Stomach (tissue), 9 donors: ENCODE results near the gene NLN. TPM values are rescaled to one million over a fixed set of nuclear protein-coding genes. Genes with fewer than 3 reads are reported as not detected.

ENCODE experiments used
- DNase-seq, 2 donors: peaks; one replicate each; pipeline versions ENCODE4 v3.0.0 to v3.0.0-alpha.2; 2013 to 2019
- H3K27ac ChIP-seq, 5 donors: fragments of 200-600 bp in 4 of 5; sonication (generic) in 4 of 5; one replicate each; pipeline ENCODE4 v1.5.1; 2013 to 2019; ENCODE audit warnings: mild to moderate bottlenecking in 1 of 5, moderate library complexity in 1 of 5
- H3K27me3 ChIP-seq, 3 donors: fragments of 200-600 bp; sonication (generic); one replicate each; pipeline ENCODE4 v1.5.1; 2017 to 2019; ENCODE audit warnings: mixed run types in 1 of 3
- H3K36me3 ChIP-seq, 4 donors: fragments of 200-600 bp; sonication (generic); 1 replicate in 3 of 4; 2 replicates in 1 of 4; pipeline ENCODE4 v1.5.1; 2016 to 2019
- H3K4me1 ChIP-seq, 4 donors: fragments of 200-600 bp; sonication (generic); one replicate each; pipeline ENCODE4 v1.5.1; 2016 to 2019
- H3K4me3 ChIP-seq, 4 donors: fragments of 200-600 bp; sonication (generic) in 3 of 4; one replicate each; pipeline ENCODE4 v1.5.1; 2016 to 2019; ENCODE audit warnings: mild to moderate bottlenecking in 1 of 4
- H3K9me3 ChIP-seq, 4 donors: fragments of 200-600 bp; sonication (generic); one replicate each; pipeline ENCODE4 v1.5.1; 2016 to 2019
- EP300 ChIP-seq: sonication (generic); formaldehyde crosslinking; IDR thresholded peaks from one replicate; pipeline ENCODE4 v1.6.1; 2017; ENCODE audit warnings: antibody characterized with exemption
- POLR2A ChIP-seq, 4 donors: fragments of 450-650 bp; IDR thresholded peaks; one replicate each; pipeline ENCODE4 v1.6.1; 2016; ENCODE audit warnings: antibody characterized with exemption in 4 of 4, control low read depth in 2 of 4, mild to moderate bottlenecking in 1 of 4, moderate library complexity in 1 of 4
- POLR2AphosphoS5 ChIP-seq, 3 donors: sonication (generic); formaldehyde crosslinking; IDR thresholded peaks; one replicate each; pipeline ENCODE4 v1.6.1; 2016; ENCODE audit warnings: antibody characterized with exemption in 3 of 3
- WGBS, 5 donors: extraction: QIAGEN DNeasy Blood & Tissue Kit in 3 of 5; methylation state at CpG; one replicate each; pipeline versions ENCODE4 v1.1.5 to v1.1.7; 2013 to 2018; 5-methylcytosine and 5-hydroxymethylcytosine counted together
- intact Hi-C: fragments of 100-400 bp; cut with DNase I; formaldehyde crosslinking; loops from one replicate; pipeline ENCODE4 v1.15.1; 2023; ENCODE audit warnings: low total_unique reads
- polyA plus RNA-seq, 3 donors: library from polyadenylated mRNA; stranded (reverse); fragments of 200-250 nt; gene quantifications; one replicate each; pipeline ENCODE4 v1.2.3, GENCODE V29; 2013
- total RNA-seq, 5 donors: library from RNA; depleted of rRNA; stranded (reverse); fragments of >200 nt; gene quantifications; one replicate each; pipeline versions ENCODE4 v1.1.0 to v1.2.3, GENCODE V29; 2014 to 2016
- TF ChIP-seq, protein P1 (sequence below), 7 experiments: fragments of 450-650 bp in 4 of 7; fragments of 200-600 bp in 3 of 7; sonication (generic) in 3 of 7; IDR thresholded peaks; one replicate each; pipeline ENCODE4 v1.5.1; 2016 to 2019; ENCODE audit warnings: antibody characterized with exemption in 7 of 7, control low read depth in 2 of 7, mild to moderate bottlenecking in 1 of 7
- donor health status: healthy with polysubstance abuse.
- donor health status: Bipolar disorder and iron deficiency.
- donor health status: healthy.

NLN gene
- total and polyA plus RNA-seq, 8 donors = 0.58 to 27.5 (median 9.3) TPM

DNA sequence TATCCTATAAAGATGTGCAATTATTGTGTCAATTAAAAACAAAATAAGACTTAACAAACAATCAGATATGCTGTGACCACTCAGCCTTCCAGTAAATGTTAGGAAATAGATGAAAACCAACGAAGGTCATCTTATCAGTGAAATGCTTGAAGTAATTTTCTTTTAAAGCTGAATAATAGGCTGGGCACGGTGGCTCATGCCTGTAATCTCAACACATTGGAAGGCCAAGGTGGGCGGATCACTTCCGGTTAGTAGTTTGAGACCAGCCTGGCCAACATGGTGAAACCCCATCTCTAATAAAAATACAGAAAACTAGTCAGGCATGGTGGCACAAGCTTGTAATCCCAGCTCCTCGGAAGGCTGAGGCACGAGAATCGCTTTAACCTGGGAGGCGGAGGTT lies 31.2 kb downstream of the NLN start:
- Histone ChIP-seq H3K27me3 (no peaks in the 10 kb centered on the region), H3K27ac (no peak overlapping the region), H3K9me3 (no peaks in the 10 kb centered on the region), H3K36me3 (no peaks in the 10 kb centered on the region), H3K4me3 (no peak overlapping the region), H3K4me1 (no peaks in the 10 kb centered on the region)
- 71 to 77% (median 75%) methylated on average over 8 of the region's 8 CpGs for WGBS, 5 donors
- intact Hi-C loops = no loop called here
- TF ChIP-seq POLR2AphosphoS5 (IDR thresholded peaks at IDR 0.05) = no peak
- no peak for TF ChIP-seq EP300
- TF ChIP-seq, protein P1, sequence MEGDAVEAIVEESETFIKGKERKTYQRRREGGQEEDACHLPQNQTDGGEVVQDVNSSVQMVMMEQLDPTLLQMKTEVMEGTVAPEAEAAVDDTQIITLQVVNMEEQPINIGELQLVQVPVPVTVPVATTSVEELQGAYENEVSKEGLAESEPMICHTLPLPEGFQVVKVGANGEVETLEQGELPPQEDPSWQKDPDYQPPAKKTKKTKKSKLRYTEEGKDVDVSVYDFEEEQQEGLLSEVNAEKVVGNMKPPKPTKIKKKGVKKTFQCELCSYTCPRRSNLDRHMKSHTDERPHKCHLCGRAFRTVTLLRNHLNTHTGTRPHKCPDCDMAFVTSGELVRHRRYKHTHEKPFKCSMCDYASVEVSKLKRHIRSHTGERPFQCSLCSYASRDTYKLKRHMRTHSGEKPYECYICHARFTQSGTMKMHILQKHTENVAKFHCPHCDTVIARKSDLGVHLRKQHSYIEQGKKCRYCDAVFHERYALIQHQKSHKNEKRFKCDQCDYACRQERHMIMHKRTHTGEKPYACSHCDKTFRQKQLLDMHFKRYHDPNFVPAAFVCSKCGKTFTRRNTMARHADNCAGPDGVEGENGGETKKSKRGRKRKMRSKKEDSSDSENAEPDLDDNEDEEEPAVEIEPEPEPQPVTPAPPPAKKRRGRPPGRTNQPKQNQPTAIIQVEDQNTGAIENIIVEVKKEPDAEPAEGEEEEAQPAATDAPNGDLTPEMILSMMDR (IDR thresholded peaks at IDR 0.05) = no peak
- no peak for TF ChIP-seq POLR2A (IDR thresholded peaks at IDR 0.05)
- DNase-seq = no peak

DNA sequence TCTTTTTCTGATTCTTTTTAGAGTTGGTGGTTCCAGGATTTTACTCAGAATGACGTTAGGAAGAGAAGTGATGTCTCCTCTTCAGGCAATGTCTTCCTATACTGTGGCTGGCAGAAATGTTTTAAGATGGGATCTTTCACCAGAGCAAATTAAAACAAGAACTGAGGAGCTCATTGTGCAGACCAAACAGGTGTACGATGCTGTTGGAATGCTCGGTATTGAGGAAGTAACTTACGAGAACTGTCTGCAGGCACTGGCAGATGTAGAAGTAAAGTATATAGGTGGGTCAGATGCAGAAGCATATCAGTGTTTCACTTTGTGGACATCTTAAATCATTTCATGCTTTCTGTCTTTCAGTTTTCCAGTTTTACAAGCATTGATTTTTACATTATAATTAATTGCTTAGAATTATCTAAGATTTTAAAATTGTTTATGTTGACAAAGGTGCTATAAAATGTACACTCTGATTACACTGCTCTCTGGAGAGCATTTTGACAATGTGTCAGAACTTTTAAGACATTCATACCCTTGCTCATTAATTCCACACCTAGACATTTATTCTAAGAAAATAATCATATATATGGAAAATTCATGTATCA lies 36.6 kb downstream of the NLN start:
- 61 to 80% (median 69%) methylated on average over 4 of the region's 4 CpGs for WGBS, 5 donors
- intact Hi-C loops = no loop called here
- Histone ChIP-seq H3K4me1 (peaks cover 0 to 13% (median 6%) of the 10 kb centered on the region in 4 donors), H3K27ac (no peak overlapping the region), H3K9me3 (no peaks in the 10 kb centered on the region), H3K36me3 (peaks cover 0 to 19% (median 12%) of the 10 kb centered on the region in 4 donors), H3K27me3 (no peaks in the 10 kb centered on the region), H3K4me3 (no peak overlapping the region)
- no peak for TF ChIP-seq POLR2AphosphoS5 (IDR thresholded peaks at IDR 0.05)
- TF ChIP-seq, protein P1 (IDR thresholded peaks at IDR 0.05) = no peak
- TF ChIP-seq POLR2A (IDR thresholded peaks at IDR 0.05) = no peak
- TF ChIP-seq EP300 = no peak
- no peak for DNase-seq

DNA sequence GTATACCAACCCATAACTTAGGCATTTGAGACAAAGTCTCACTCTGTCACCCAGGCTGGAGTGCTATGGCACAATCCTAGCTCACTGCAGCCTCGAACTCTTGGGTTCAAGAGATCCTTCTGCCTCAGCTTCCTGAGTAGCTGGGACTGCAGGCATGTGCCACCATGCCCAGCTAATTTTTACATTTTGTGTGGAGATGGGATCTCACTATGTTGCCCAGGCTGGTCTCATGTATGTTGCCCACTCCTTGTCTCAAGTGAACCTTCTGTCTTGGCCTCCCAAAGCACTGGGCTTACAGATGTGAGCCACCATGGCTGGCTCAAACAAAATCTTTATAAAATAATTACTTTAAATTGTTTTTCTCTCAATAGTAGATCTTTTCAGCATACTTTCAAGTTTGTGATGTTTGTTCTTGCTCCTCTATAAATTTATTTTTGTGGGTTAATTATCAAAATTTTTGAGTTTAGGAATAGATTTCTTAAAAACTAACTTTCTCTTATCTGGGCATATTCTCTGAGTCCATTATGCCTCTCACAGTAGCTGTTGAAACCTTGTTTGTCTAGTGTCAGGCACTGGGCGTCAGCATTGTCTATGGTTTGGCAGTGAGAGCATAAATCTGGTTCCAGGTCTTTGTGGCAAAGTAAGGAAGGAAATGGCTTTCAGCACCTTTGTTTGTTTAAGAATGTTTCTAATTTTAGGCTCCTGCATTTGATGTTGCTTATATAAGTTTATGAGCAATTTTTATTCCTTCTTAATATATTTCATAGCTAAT lies 38.7 kb downstream of the NLN start:
- DNase-seq = peak; percentile 55 to 83
- Histone ChIP-seq H3K9me3 (no peaks in the 10 kb centered on the region), H3K36me3 (peaks cover 0 to 19% (median 12%) of the 10 kb centered on the region in 4 donors), H3K4me1 (peaks cover 0 to 13% (median 6%) of the 10 kb centered on the region in 4 donors), H3K27ac (no peak overlapping the region), H3K4me3 (no peak overlapping the region), H3K27me3 (no peaks in the 10 kb centered on the region)
- TF ChIP-seq POLR2A (IDR thresholded peaks at IDR 0.05) (no peak), POLR2AphosphoS5 (IDR thresholded peaks at IDR 0.05) (peak in 1 of 3 donors; percentile 50), EP300 (no peak)
- TF ChIP-seq, protein P1 (IDR thresholded peaks at IDR 0.05) = peak in 2 of 7 experiments; percentile 15 to 32
- WGBS, 5 donors = 50 to 65% (median 54%) methylated on average over 2 of the region's 2 CpGs
- intact Hi-C loops = no loop called here

DNA sequence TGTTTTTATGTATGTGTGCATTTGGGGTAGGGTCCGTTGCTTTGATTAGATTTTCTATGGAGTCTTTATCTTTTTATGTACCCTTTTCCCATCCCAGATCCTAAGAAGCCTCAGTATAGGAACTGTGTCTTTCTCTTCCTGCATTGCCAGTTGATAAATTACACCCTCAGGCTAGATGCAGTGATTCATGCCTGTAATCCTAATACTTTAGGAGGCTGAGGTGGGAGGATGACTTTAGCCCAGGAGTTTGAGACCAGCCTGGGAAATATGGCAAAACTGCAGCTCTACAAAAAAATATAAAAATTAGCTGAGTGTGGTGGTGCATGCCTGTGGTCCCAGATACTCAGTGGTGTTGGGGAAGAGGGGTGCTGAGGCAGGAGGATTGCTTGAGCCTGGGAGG lies 40.2 kb downstream of the NLN start:
- Histone ChIP-seq H3K4me3 (no peak overlapping the region), H3K4me1 (peaks cover 0 to 13% (median 6%) of the 10 kb centered on the region in 4 donors), H3K27me3 (no peaks in the 10 kb centered on the region), H3K9me3 (no peaks in the 10 kb centered on the region), H3K36me3 (peaks cover 0 to 26% (median 16%) of the 10 kb centered on the region in 4 donors), H3K27ac (no peak overlapping the region)
- intact Hi-C loops = no loop called here
- TF ChIP-seq EP300 = no peak
- TF ChIP-seq POLR2AphosphoS5 (IDR thresholded peaks at IDR 0.05) = no peak
- TF ChIP-seq POLR2A (IDR thresholded peaks at IDR 0.05) = no peak
- TF ChIP-seq, protein P1 (IDR thresholded peaks at IDR 0.05) = no peak
- 53 to 79% (median 70%) methylated on average over 1 of the region's 1 CpG for WGBS, 5 donors
- no peak for DNase-seq
